ENCODE data around the gene TCF4. TPM values are rescaled to one million over a fixed set of nuclear protein-coding genes. Genes with fewer than 3 reads are reported as not detected.

The TCF4 gene
- polyA plus RNA-seq, 1 of the 3 experiments (the other 2 are of a cell fraction), result 39.1 TPM

DNA sequence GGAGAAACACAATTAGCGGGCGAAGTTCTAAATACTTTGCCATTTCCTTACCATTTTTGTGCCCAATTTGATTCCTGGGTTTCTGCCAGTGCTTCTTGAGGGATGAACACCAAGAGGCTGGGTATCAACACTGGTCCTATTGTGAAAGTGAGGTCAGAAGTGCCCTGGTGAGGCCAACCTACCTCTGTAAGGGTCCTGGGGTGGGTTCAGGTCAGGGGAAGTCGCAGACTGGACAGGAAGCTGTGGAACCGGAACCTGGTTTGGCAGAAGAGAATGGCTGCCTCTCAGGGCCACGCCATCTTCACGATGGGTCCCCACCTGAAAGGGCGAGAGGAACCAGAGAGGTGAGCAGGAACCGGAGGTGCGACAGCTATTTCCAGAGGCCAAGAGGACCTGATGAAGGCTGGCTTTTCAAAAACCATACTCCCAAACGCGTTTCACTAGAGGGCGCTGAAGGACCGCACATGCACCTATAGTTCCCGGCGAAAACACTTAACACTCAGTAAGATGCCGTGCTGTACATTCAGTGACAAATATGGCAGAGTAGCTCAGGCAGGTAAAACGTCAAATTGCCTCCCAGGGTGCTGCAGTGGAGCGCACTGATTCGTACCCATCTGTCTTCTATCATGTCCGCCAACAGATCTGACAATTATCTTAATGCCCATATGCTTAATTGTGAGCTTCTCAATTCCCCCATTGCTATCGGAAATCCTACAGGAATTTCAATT lies 353.5 kb downstream of the TCF4 start (continued):
- TF ChIP-seq MXI1 (IDR thresholded peaks at IDR 0.05; ENCODE audit: low read depth, low read length), result peak; percentile 71; the same call in 1 of the 2 replicates
- TF ChIP-seq SIN3A (IDR thresholded peaks at IDR 0.05; ENCODE audit: borderline replicate concordance, low read depth, low read length), result no peak
- no peak for TF ChIP-seq RXRA (IDR thresholded peaks at IDR 0.05; ENCODE audit: borderline replicate concordance, low read depth)
- TF ChIP-seq, protein P1, sequence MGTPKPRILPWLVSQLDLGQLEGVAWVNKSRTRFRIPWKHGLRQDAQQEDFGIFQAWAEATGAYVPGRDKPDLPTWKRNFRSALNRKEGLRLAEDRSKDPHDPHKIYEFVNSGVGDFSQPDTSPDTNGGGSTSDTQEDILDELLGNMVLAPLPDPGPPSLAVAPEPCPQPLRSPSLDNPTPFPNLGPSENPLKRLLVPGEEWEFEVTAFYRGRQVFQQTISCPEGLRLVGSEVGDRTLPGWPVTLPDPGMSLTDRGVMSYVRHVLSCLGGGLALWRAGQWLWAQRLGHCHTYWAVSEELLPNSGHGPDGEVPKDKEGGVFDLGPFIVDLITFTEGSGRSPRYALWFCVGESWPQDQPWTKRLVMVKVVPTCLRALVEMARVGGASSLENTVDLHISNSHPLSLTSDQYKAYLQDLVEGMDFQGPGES (IDR thresholded peaks at IDR 0.05; ENCODE audit: low read depth, low read length), result no peak
- TF ChIP-seq, protein P2, sequence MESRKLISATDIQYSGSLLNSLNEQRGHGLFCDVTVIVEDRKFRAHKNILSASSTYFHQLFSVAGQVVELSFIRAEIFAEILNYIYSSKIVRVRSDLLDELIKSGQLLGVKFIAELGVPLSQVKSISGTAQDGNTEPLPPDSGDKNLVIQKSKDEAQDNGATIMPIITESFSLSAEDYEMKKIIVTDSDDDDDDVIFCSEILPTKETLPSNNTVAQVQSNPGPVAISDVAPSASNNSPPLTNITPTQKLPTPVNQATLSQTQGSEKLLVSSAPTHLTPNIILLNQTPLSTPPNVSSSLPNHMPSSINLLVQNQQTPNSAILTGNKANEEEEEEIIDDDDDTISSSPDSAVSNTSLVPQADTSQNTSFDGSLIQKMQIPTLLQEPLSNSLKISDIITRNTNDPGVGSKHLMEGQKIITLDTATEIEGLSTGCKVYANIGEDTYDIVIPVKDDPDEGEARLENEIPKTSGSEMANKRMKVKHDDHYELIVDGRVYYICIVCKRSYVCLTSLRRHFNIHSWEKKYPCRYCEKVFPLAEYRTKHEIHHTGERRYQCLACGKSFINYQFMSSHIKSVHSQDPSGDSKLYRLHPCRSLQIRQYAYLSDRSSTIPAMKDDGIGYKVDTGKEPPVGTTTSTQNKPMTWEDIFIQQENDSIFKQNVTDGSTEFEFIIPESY (IDR thresholded peaks at IDR 0.05; ENCODE audit: borderline replicate concordance, low read depth), result no peak
- TF ChIP-seq, protein P3, sequence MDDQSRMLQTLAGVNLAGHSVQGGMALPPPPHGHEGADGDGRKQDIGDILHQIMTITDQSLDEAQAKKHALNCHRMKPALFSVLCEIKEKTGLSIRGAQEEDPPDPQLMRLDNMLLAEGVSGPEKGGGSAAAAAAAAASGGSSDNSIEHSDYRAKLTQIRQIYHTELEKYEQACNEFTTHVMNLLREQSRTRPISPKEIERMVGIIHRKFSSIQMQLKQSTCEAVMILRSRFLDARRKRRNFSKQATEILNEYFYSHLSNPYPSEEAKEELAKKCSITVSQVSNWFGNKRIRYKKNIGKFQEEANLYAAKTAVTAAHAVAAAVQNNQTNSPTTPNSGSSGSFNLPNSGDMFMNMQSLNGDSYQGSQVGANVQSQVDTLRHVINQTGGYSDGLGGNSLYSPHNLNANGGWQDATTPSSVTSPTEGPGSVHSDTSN (IDR thresholded peaks at IDR 0.05), result no peak

DNA sequence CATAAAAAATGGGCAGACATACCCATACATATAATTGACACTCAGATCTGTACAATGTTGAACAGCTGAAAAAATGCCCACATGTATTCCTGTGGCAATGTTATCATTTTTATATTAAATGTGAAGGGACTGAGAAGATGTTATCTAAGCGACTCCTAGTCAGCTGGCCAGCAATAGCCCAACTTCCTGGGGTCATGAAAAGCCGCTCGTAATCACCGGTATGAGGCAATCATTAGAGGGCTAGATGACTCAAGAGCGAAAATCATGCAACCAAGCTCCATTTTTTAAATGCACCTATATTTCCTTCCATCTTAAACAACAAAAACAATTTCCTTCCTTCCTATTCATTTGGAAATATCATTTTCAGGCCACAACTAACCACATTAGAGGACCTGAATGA lies 354.1 kb downstream of the TCF4 start:
- Histone ChIP-seq H3K9me2 (no peaks in the 10 kb centered on the region), H2AFZ (ENCODE audit: low read depth) (no peak overlapping the region), H3K4me1 (ENCODE audit: control insufficient read depth in 1 of 2, insufficient read depth in 2 of 2, low read depth in 1 of 2, low read length in 1 of 2) (peaks cover 6 to 21% of the 10 kb centered on the region in 2 experiments; a peak in 3 of 4 replicates), H3K4me2 (no peak overlapping the region), H3K27me3 (ENCODE audit: insufficient read depth) (no peaks in the 10 kb centered on the region), H3K9ac (no peak overlapping the region), H3K27ac (ENCODE audit: low read depth in 2 of 2, low read length in 1 of 2) (peak overlapping the region in 1 of 2 experiments; percentile 80; a peak in 2 of 4 replicates), H3K36me3 (replicated peaks in 1 of 2; ENCODE audit: control insufficient read depth in 1 of 2, insufficient read depth in 2 of 2, low read length in 1 of 2) (peaks cover 56 to 73% of the 10 kb centered on the region in 2 experiments), H3K4me3 (ENCODE audit: low read depth in 2 of 2, low read length in 1 of 2) (no peak overlapping the region), H3F3A (replicated peaks; ENCODE audit: insufficient read depth) (peaks cover 12% of the 10 kb centered on the region), H3K79me2 (ENCODE audit: insufficient read depth) (peaks cover 8% of the 10 kb centered on the region; the same call in 1 of the 2 replicates), H3K9me3 (no peaks in the 10 kb centered on the region), H4K20me1 (ENCODE audit: insufficient read depth) (no peaks in the 10 kb centered on the region)
- WGBS (ENCODE audit: low lambda C conversion rate), result 89% methylated on average over 5 of the region's 5 CpGs
- TF ChIP-seq, protein P4, sequence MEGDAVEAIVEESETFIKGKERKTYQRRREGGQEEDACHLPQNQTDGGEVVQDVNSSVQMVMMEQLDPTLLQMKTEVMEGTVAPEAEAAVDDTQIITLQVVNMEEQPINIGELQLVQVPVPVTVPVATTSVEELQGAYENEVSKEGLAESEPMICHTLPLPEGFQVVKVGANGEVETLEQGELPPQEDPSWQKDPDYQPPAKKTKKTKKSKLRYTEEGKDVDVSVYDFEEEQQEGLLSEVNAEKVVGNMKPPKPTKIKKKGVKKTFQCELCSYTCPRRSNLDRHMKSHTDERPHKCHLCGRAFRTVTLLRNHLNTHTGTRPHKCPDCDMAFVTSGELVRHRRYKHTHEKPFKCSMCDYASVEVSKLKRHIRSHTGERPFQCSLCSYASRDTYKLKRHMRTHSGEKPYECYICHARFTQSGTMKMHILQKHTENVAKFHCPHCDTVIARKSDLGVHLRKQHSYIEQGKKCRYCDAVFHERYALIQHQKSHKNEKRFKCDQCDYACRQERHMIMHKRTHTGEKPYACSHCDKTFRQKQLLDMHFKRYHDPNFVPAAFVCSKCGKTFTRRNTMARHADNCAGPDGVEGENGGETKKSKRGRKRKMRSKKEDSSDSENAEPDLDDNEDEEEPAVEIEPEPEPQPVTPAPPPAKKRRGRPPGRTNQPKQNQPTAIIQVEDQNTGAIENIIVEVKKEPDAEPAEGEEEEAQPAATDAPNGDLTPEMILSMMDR (IDR thresholded peaks at IDR 0.05), result no peak
- TF ChIP-seq MXI1 (IDR thresholded peaks at IDR 0.05; ENCODE audit: low read depth, low read length), result no peak
- TF ChIP-seq NRF1 (IDR thresholded peaks at IDR 0.05; ENCODE audit: low read depth, low read length), result no peak
- TF ChIP-seq, protein P5, sequence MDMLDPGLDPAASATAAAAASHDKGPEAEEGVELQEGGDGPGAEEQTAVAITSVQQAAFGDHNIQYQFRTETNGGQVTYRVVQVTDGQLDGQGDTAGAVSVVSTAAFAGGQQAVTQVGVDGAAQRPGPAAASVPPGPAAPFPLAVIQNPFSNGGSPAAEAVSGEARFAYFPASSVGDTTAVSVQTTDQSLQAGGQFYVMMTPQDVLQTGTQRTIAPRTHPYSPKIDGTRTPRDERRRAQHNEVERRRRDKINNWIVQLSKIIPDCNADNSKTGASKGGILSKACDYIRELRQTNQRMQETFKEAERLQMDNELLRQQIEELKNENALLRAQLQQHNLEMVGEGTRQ (IDR thresholded peaks at IDR 0.05; ENCODE audit: borderline replicate concordance, low read depth, low read length), result no peak
- CTCF ChIA-PET, result interaction anchor here (0.6 to 3.5 kb wide), 61 partner anchors 8 to 1342 kb away, joined by 3 to 36 read pairs (median 5); no protein-coding TSS in a partner anchor
- DNase-seq, result no peak
- POLR2A ChIA-PET, result interaction anchor here (1.2 to 2.1 kb wide), 4 partner anchors 67 to 545 kb away, joined by 3 to 13 read pairs (median 7); no protein-coding TSS in a partner anchor
